ENCODE data around the gene AAK1. TPM values are rescaled to one million over a fixed set of nuclear protein-coding genes. Genes with fewer than 3 reads are reported as not detected.

Gene AAK1
- total RNA-seq, 4 donors from 2014 or later: 28.0 to 35.5 (median 32.8) TPM

DNA sequence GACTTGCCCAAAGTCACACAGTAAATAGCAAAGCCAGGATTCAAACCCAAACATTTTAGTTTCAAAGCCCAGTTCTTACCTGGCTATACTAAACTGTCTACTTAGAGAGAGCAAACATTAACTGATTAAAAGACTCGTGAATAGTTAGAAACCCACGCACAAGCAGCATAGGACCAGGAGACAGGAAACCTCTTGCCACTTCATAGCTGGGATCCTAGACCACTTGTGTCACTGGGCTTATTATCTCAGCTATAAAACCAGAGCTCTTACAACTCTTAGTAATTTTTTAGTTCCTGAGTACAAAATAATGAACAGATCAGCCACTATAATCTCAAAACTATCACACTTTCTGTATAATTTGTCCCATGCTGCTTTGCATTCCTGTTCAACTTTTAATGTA lies 2.4 kb upstream of the AAK1 start:
- DNase-seq: no peak
- H3K27ac ChIP-seq: peak overlapping the region in 2 of 4 donors; percentile 92 to 96
- intact Hi-C loops (cut with DNase I): loop anchor here (10.0 kb wide), 1 partner anchor 69 kb away; no protein-coding TSS in a partner anchor

DNA sequence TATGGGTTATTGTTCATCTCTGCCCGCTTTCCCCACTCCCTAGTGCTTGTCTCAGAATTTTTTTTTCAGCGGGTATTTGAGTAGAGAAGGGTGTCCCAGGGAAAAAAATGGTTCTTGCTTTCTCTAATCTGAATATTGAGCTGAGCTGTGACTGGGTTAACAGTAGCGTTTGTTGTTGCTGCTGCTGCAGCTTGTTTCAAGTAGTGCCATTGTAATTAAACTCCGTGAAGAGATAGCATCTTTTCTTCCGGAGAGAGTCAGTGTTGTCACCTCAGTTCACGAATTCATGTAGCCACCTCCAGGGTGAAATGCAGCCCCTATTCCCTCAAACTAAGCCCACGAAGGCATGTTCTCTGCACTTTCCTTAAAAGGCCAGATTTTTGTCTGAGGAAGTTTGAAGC lies 1.5 kb upstream of the AAK1 start:
- TF ChIP-seq POLR2A (IDR thresholded peaks at IDR 0.05): no peak
- TF ChIP-seq, protein P1, sequence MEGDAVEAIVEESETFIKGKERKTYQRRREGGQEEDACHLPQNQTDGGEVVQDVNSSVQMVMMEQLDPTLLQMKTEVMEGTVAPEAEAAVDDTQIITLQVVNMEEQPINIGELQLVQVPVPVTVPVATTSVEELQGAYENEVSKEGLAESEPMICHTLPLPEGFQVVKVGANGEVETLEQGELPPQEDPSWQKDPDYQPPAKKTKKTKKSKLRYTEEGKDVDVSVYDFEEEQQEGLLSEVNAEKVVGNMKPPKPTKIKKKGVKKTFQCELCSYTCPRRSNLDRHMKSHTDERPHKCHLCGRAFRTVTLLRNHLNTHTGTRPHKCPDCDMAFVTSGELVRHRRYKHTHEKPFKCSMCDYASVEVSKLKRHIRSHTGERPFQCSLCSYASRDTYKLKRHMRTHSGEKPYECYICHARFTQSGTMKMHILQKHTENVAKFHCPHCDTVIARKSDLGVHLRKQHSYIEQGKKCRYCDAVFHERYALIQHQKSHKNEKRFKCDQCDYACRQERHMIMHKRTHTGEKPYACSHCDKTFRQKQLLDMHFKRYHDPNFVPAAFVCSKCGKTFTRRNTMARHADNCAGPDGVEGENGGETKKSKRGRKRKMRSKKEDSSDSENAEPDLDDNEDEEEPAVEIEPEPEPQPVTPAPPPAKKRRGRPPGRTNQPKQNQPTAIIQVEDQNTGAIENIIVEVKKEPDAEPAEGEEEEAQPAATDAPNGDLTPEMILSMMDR (IDR thresholded peaks at IDR 0.05): no peak
- intact Hi-C loops (cut with DNase I): loop anchor here (10.0 kb wide), 1 partner anchor 70 kb away; no protein-coding TSS in a partner anchor
- DNase-seq: no peak
- peak overlapping the region; percentile 92 to 96 (median 94) for H3K27ac ChIP-seq
- 5 to 12% methylated on average over 7 of the region's 7 CpGs for WGBS, 2 donors
- H3K4me3 ChIP-seq: peak overlapping the region; percentile 85 to 97 (median 92)
- H3K4me1 ChIP-seq: peaks cover 26 to 68% (median 27%) of the 10 kb centered on the region in 3 donors
- H3K27me3 ChIP-seq: no peaks in the 10 kb centered on the region
- H3K36me3 ChIP-seq: no peaks in the 10 kb centered on the region
- no peaks in the 10 kb centered on the region for H3K9me3 ChIP-seq

More for the DNA sequence above, 2.4 kb upstream of the AAK1 start:
- no peak for TF ChIP-seq POLR2A (IDR thresholded peaks at IDR 0.05)
- TF ChIP-seq, protein P1 (IDR thresholded peaks at IDR 0.05): no peak
- no peaks in the 10 kb centered on the region for H3K27me3 ChIP-seq
- WGBS, 2 donors: 61 to 67% methylated on average over 2 of the region's 2 CpGs
- no peaks in the 10 kb centered on the region for H3K9me3 ChIP-seq
- no peak overlapping the region for H3K4me3 ChIP-seq
- H3K36me3 ChIP-seq: no peaks in the 10 kb centered on the region
- peaks cover 18 to 59% (median 22%) of the 10 kb centered on the region in 3 donors for H3K4me1 ChIP-seq

DNA sequence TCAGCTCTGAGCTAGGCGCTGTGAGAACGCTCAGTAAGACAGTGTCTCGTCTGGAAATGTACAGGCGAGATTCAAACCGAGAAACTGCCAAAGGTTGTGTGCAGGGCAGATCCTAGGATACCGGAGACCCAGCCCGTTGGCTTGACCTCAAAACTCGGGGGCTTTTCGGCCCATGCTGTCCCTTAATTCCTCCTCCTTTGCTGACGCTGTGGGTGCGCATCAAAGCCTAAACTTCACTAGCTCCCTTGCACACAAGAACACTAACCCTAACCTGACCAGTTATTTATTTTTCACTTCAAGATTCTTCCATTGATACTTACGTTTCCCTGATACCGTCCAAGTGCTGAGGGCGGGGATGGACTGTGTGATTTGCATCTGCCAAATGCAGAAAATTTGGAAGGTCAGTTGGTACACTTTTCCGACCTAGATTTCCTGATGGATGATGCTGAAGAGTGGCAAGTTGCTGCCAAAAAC lies 1.0 kb upstream of the AAK1 start:
- Histone ChIP-seq H3K4me1 (peaks cover 26 to 73% (median 29%) of the 10 kb centered on the region in 3 donors), H3K36me3 (no peaks in the 10 kb centered on the region), H3K27ac (peak overlapping the region; percentile 92 to 96 (median 94)), H3K9me3 (no peaks in the 10 kb centered on the region), H3K4me3 (peak overlapping the region; percentile 85 to 97 (median 92)), H3K27me3 (no peaks in the 10 kb centered on the region)
- intact Hi-C loops (cut with DNase I): loop anchor here (10.0 kb wide), 1 partner anchor 70 kb away; no protein-coding TSS in a partner anchor
- DNase-seq: no peak
- no peak for TF ChIP-seq POLR2A (IDR thresholded peaks at IDR 0.05)
- TF ChIP-seq, protein P1 (IDR thresholded peaks at IDR 0.05): no peak
- 1 to 2% methylated on average over 10 to 13 of the region's 15 CpGs for WGBS, 2 donors

DNA sequence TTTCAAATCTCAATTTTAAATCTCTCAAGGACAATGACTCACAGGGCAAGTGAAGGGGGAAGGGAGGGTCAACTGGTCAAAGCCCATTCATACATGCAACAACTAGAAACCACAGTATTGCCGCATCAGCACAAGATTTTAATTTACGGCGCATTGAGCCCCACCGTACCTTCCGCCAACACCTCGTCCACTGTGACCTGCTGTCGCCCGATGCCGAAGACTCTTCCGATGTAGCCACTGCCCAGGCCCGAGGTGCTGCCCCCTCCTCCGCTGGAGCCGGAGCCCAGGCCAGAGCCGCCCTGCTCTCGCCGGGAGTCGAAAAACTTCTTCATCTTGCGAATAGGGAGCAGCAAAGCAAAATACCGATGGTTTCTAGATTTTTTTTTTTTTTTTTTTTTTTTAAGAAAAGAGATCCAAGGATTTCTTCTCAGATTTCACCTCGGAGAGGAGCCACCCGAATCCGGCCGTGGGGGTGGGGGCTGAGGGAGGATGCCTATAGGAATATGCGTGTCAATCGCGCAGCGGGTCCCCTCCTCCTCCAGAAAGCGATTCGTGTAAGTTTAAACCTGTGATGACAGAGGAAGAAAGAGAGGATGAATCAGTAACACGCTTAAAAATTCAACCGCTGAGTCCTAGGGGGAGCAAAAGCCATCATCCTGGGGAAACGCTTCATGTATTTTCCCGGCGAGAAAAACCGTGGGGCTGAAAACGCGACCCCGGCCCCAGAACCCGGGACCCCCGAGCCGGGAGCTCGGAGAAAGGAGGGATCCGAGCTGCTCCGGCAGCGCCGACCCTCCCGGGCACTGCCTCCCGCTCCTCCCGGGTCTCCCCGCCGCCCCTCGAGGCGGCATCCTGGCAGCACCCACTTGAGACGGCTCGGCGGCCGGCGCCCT lies 584 bp downstream of the AAK1 start:
- H3K27ac ChIP-seq: peak overlapping the region; percentile 92 to 96 (median 94)
- no peaks in the 10 kb centered on the region for H3K27me3 ChIP-seq
- TF ChIP-seq, protein P1 (IDR thresholded peaks at IDR 0.05): no peak
- TF ChIP-seq POLR2A (IDR thresholded peaks at IDR 0.05): no peak
- no peak for DNase-seq
- peaks cover 0 to 5% (median 0%) of the 10 kb centered on the region in 3 donors for H3K36me3 ChIP-seq
- H3K9me3 ChIP-seq: no peaks in the 10 kb centered on the region
- H3K4me1 ChIP-seq: peaks cover 26 to 79% (median 31%) of the 10 kb centered on the region in 3 donors
- intact Hi-C loops (cut with DNase I): loop anchor here (10.0 kb wide), 1 partner anchor 72 kb away; no protein-coding TSS in a partner anchor
- WGBS, 2 donors: 1% methylated on average over 24 to 33 of the region's 58 CpGs
- peak overlapping the region; percentile 85 to 97 (median 92) for H3K4me3 ChIP-seq

Data from esophagus squamous epithelium (tissue), 5 donors.